HG03060 (cell line): ENCODE measurements around the gene TMEM222.

Experiments used
- ATAC-seq: cut with Tn5 transposase; IDR thresholded peaks from one replicate; pipeline ENCODE4 v1.9.1; 2021; ENCODE audit warnings: low read depth, moderate number of reproducible peaks; ENCODE audit not compliant: unreplicated experiment

Gene TMEM222

DNA sequence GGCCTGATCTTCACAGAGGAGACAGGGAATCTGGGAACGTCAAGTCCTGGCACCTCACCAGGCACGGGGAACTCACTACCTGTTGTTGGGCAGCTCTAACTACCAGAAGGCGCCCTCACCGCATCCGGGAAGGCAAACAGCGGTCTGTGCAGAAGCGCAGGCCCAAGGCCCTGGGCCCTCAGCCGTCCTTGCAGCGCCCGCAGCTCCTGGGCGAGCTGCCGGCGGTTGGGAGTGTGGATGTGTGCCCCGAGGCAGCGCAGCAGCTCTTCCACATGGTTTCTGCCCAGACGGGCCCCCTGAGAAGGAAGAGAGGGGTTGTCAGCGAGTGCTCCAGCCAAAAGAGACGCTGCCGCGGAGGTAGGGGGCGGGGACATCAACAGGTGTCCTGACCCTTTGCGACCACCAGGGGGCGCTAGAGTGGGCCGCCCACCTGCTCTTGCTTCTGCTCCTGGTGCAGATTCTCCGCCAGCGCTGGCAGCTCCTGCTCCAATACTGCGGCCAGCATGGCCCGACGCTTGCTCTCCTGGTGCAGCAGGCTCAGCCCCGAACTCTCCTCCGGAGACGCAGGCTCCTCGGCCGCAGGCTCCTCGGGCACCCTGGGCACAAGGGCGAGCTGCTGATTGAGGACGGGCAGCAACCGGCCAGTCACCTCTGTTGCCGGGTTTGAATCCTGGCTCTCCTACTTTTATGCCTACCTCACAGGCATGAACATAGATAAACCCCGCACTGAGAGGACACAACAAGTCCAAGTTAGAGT lies 35.5 kb downstream of the TMEM222 start:
- ATAC-seq, result no peak

DNA sequence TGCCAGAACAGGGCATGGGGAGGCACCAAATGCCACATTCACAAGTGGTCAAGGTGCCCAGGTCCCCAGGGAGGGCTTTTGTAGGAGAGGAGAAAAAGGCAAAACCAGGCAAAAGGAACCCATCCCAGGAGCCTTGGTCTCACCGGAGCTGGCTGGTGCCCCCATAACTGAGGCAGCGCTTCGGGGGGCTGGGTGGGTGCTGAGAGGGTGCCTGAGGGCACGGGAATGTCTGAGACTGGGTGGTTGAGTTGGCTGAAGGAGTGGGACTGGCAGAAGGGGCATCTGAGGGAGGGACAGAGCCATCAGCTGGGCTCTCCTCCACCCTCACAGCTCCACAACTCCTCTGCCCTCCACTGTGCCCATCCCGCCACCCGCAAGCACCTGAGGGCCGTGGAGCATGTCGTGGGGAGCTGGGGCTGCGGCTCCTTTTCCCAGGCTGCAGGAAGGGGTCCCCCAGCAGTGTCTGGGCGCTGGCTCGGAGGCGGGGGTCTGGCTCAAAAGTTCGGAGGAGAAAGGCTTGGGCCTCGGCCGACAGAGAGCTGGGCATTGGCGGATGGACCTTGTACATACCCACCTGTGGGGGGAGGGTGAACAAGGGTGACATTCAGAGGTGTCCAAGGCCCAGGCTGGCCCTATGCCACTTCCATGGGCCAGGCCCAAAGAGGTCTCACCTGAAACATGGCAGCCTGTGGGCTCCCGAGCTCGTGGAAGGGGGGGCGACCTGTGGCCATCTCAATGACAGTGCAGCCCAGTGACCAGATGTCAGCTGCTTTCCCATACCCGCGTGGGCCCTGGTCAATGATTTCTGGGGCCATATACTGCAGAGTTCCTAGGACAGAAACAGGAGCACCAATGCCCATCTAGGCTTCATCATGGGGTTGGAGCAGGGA lies 36.3 kb downstream of the TMEM222 start:
- ATAC-seq, result no peak

DNA sequence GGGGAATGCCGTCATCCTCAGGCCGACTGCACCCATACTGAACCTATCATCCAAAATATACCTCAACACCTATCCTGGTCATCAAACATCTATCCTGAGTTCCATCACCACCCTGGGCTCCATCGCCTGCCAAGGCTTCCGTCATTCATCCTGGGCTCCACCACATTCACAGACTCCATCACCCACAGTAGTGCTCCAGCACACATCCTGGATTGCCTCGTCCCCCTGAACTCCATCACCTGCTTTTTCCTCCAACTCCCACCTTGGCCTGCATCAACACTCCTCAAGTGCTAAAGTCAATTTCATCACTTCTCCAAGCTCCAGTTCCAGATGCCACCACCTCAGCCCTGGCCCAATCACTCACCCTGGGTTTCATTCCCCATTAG lies 37.0 kb downstream of the TMEM222 start:
- ATAC-seq, result no peak

DNA sequence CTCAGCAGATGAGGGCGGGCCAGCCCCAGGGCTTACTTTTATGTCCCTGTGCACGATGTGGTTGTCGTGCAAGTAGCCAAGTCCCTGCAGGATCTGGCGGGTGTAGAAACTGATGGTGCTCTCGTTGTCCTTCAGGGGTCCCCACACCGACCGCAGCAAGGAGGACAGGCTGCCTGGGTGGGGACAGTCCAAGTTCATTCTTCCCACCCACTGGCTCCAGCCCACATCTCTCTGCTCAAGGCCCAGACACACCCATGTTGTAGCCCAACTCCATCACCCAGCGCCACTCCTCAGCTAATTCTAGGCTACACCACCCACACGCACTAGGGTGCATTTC lies 37.8 kb downstream of the TMEM222 start:
- ATAC-seq, result no peak

DNA sequence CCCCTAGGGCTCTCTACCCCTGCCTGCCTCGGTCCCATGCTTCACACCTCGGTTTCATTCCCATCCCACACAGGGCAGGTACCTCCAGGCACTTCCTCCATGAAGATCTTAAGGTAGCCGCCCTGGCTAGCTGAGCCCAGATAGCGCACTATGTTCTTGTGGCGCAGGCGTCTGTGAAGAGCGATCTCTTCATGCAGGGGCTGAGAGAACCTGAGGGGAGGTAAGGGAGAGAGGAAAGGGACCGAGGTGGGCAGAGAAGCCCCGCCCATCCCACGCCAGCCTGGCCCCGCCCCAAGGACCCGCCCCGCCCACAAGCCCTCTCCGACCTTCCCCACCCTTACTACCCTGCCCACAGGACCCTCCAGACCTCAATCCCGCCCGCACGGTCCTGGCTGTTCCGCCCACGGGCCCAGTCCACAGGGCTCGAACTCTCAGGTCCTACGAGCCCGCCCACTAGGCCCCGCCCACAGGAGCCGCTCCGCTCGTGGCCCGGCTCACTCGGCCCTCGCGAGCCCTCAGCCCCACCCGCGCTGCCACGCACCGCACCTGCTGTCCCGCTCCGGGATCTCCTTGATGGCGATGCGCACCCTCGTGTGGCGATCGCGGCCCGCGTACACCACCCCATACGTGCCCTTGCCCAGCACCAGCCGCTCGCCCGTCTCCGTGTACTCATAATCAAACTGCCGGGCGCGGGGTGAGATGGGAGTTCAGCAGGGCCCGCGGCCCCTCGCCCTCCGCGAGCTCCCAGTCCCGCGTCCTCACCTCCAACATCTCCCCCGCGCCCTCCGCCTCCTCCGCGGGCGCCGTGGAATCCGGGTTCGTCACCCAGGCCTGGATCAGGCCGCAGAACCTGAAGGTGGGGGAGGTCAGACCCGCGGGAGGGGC lies 38.4 kb downstream of the TMEM222 start:
- ATAC-seq, result no peak

DNA sequence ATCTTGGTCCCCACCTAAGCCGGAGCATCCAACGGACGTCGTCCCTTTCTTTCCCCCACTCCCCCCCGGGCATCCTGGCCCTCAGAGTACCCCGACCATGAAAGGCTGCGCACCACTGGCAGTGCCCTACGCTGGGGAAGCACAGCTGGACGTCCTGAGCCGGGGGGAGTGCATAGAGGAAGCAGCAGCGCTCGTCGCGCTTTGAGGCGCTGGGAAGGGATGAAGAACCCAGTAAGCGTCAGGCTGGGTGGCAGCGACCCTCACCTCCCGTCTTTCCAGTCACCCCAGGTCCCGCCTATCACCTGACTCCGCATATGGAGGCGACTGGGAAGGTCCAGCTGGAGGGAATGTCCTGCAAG lies 39.1 kb downstream of the TMEM222 start:
- no peak for ATAC-seq

DNA sequence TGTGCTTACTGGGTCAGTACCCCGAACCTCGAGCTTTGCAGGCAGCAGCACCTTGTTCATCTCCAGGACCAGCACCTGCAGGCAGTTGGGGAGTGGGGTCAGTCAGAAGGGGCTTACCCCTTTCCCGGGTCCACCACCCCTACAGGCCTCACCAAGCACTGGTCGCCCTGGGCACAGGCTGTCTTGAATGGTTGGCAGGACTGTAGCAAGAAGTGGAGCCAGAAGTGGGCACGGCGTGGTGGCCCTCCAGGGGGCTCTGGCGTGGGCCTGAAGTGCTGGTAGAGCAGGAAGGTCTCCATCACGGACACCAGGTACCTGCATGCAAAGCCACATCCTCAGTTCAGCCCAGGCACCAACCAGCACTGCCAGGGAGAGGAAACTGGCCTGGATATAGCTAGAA lies 39.6 kb downstream of the TMEM222 start:
- ATAC-seq, result no peak

DNA sequence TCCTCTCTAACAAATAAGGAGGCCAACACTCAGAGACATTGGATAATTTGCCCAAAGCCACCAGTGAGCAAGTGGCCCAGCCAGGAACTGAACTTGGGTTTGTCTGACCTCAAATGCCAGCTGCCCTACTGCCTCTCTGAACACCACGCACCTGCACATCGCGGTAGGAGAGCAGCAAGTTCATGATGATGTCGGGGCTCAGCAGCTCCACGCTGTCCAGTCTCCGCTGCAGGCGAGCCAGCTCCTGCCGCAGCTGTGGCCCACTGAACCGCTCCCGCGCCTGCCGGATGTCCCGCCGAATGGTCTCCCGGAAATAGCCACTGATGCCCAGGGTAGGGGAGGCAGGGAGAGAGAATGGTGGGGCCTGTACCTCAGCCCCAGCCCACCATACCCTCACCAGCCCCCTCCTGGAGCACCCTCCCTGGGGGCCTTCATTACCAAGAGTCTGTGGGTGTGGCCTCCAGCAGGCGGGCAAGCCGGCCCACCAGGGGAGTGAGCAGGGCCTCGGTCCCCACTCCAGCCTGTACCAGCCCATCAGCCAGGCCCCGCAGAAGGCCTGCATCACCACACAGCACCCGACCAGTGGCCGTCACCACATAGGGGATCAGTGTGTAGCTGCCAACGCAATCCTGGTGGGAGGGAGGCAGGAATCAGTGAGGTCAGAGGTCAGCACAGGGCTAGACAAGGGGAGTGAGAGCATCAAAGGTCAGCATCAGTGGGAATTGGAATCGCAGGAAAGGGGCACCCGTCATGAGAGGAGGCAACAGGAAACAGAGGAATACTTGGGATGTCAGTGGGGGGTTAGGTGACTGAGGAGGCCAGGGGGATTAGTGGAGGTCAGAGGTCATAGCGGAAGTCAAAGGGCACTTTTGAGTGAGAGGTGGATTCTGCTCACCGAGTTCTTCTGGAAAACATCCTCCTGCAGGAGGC lies 42.1 kb downstream of the TMEM222 start:
- ATAC-seq, result no peak

DNA sequence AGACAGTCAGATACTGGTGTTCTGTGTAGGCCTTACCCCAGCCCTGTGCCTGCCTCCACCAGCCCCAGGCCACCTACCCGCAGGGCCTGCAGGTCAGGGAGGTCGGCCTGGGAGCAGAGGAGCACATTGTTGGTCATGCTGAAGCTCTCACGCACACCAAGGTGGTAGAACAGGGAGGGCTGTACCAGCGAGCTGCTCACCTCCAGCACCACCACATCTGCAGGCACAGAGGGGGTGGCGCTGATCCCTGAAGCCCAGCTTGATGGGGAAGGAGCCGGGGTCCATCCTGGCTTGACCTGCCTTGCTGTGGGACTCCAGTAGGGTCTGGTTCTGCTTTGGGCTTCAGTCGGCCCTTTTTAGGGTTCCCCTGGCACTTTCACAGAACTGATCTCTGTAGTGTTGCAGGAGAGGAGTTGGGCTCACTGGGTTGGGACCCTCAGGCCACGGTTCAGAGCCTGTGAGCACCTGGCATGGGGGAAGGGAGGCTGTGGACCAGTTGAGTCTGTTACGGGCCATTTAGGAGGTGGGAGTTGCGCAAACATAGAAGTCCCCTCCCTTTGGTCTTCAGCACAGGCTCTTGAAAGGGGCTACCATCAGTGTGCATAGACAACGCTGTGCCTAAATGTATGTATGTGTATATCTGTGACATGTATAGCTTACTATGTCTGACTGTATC lies 42.9 kb downstream of the TMEM222 start:
- ATAC-seq, result no peak

DNA sequence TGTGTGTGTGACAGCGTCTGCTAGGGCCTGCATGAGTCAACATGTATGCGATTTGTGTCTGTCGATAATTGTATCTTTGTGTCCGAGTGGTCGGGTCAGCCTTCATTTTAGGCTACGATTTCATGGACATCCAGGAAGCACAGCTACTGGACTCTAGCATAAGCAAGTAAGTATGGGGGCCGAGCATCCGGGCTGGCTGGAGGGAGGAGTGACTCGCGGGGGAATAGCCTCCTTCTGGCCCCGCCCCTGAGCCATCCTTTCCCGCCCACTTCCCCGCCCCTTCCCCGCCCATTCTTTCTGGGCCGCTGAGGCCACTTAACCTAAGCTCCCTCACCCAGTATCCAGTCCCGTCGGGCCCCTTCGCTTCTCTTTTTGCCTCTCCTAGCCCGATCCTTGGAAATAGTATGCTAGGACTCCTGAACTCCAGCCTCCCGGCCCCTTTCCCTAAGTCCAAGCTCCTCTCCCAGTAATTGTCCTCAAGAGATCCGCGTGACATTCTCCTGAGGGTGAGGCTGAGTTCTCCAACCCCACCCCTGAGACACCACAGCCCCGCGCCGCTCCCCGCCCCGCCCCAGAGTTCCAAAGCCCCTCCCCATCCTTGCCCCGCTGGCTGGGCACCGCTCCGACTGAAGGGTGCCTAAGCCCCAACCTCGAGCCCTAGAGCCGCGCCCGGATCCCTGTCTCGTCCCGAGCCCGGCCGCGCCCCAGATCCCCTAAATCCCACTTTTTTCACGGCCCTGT lies 43.6 kb downstream of the TMEM222 start:
- no peak for ATAC-seq

DNA sequence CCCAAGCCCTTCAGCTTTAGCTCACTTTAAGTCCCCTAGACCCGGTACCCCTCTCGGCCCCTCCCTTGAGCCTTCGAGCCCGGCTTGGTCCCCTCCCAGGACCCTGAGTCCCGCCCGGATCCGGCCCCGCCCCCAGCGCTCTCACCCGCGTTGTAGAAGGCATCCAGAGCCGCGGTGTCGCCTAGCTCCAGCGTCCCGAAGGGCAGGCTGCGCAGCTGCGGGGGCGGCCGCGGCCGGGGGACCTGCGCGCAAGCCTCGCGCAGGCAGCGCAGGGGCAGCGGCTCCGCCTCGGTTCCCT lies 44.1 kb downstream of the TMEM222 start:
- no peak for ATAC-seq

DNA sequence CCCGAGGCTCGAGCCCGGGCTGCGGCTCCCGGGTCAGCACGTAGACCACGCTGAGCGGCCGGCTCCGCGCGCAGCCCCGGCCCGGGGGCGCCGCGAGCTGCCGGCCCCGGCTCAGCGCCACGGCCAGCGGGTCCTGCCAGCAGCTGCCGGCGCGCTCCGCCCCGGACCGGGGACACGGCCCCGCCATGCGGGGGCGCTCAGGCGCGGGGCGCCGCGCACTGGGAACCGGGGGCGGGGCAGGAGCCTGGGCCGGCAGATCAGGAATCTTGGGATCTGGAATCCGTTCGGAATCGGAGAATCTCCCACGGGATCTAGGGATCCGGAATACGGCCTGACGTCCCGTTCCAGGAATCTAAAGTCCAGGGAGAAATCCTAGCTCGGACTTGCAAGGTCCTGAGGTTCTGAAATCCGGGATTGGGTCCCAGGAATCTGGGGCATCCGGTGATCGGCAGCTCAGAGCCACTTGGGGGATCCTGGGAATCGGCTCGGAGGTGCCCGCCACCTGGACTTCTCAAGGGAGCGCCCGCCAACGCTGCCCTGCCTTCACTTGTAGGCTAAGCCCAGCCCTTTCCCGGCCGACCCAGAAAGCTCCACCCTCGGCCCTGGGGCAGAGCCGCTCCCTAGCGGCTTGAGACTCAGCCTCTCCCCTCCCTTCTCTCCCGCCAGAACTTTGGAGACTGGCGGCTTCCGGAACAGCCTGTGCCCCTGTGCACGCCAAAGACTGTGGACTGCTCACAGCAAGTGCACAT lies 44.6 kb downstream of the TMEM222 start, which contains the start of gene MAP3K6:
MAP3K6 (minus strand) TSS at position 551 of the 749 bp plus-strand sequence; CDS start at position 187, 364 bp downstream.
- no peak for ATAC-seq

DNA sequence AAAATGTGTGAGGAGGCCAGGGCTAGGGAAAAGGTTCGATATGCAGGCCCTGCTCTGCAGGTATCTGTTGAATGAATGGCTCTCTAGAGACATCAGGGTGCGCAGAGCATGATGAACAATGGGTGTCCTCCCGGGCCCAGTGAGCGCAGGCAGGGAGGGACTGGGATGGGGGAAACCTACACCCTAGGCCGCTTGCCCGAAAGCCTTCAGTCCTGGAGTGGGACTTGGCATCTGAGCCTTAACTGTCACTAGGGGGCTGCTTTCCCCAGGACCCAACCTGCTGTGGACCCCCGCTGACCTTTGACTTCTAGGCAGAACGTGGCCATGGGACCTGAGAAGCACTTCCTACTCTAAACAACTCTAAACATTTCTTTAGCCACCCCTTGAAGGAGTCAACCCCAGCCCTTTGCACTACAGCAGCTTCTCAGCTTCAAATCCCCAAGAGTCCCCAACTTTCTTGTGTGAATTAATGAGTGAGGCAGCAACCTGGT lies 45.2 kb downstream of the TMEM222 start:
- no peak for ATAC-seq

DNA sequence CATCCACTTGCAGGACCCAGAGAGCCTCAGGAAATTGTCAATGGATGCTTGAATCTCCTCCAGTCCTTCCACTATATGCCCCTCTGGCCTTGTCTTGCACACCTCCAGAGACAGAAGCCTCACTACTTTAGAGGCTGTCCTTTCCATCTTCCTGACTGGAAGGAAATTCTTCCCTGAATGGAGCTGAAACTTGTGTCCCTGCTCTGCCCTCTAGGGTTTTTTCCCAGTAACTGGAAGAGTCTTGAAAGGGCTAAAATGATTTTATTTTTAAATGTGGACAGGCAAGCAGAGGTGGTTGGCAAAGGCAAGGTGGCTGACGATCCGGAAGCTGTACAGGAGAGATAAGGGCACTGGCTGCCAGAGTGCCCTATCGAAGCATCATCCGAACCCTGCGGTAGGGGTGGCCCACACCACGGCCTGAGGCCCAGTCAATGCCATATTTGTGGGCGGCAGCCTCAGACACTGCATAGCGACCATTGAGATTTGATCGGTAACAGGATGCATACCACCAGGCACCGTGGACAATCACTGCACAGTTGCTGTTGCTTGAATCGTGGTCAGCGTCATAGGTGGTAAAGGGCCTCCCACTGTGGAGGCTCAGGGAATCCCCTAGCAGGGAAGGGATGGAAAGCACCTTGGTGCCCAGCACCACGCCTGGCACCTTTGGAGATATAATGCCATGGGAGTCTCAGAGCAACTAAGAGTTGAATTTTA lies 47.1 kb downstream of the TMEM222 start:
- no peak for ATAC-seq

DNA sequence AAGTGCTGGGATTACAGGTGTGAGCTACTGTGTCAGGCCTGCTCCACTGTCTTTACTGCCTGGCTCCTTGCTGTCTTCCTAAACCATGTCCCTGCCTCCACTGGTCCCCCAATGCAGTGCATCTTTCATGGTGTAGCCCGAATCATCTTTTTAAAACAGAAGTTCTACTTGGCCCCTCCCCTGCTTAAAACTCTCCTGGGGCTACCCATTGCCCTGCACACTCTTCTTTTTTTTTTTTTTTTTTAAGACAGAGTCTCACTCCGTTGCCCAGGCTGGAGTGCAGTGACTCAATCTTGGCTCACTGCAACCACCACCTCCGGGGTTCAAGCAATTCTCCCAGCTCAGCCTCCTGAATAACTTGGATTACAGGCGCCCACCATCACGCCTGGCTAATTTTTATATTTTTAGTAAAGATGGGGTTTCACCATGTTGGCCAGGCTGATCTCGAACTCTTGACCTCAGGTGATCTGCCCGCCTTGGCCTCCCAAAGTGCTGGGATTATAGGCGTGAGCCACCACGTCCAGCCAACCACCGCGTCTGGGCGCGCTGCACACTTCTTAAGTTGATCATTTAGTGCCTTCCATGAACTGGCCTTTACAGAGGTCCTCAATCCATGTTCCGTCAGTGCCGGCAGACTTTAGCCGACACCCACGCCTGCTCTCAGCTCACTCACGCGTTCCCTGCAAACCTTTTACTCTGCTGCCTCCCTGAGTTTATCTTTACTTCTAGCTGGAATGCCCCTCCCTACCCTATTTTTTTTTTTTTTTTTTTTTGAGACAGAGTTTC lies 50.3 kb downstream of the TMEM222 start:
- ATAC-seq, result no peak

DNA sequence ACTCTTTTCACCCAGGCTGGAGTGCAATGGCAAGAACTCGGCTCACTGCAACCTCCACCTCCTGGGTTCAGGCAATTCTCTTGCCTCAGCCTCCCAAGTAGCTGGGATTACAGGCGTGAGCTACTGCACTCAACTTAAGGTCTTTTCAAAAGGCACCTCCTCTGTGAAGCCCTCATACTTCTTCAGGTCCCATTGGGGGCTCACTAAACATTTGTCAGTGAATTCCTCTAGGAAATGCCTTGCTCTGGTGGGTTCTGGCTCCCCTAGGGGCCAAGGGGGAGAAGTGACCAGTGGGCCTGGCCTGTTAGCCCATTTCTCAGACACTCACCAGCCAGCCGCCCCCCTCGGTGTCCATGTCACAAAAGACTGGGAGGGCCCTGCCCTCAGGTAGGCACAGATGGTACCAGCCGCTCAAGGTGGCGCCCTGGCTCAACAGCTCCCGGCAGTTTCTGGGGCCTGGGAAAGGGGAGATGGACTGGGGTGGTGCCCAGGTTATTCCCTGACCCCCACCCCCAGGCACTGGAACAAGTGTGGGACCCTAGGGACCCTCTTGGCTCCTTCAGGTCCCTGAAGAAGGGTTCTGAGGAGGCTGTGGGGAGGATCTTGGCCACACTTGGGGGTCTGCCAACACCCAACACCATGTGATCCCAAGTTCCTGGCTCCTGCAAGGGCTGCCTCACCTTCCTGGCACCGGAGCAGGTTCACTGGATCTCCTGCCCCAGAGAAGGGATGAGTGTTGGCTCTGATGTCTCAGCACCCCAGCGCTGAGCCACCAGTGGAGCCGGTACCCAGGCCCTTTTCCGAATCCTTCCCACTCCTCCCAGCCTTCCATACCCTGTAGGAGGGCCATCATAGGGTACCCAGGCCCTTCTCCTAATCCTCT lies 51.1 kb downstream of the TMEM222 start:
- ATAC-seq, result no peak
